Neural cell (in vitro differentiated cells): ENCODE results near the gene SRD5A1. TPM values are rescaled to one million over a fixed set of nuclear protein-coding genes. Genes with fewer than 3 reads are reported as not detected.
A peak's percentile ranks its signal among the peaks of the same experiment; 100 is the strongest.

ENCODE experiments used
- H2AFZ ChIP-seq: fragments of 200-600, 300-800 bp; sonication (generic), shearing (Covaris generic); 2 replicates; pipeline ENCODE4 v1.6.0; 2014; ENCODE audit warnings: low read depth, mild to moderate bottlenecking, antibody characterized with exemption, low read length, moderate library complexity
- H3F3A ChIP-seq: fragments of 200-600 bp; shearing (Covaris generic); 2 replicates; pipeline ENCODE4 v1.6.1; 2016; ENCODE audit warnings: mild to moderate bottlenecking, moderate library complexity, mixed read lengths, antibody characterized with exemption, low read length; ENCODE audit not compliant: insufficient read depth, poor library complexity, severe bottlenecking
- H3K27ac ChIP-seq: fragments of 200-600, 300-800 bp; sonication (generic), shearing (Covaris generic); 2 replicates; pipeline ENCODE4 v1.5.1; 2014; ENCODE audit warnings: mild to moderate bottlenecking, low read length, moderate library complexity
- H3K27me3 ChIP-seq: fragments of 300-800, 200-600 bp; sonication (generic), shearing (Covaris generic); 2 replicates; pipeline ENCODE4 v1.6.0; 2014; ENCODE audit warnings: mild to moderate bottlenecking, low read depth, low read length, moderate library complexity; ENCODE audit not compliant: insufficient read depth
- H3K36me3 ChIP-seq: fragments of 300-800, 200-600 bp; sonication (generic), shearing (Covaris generic); 2 replicates; pipeline ENCODE4 v1.5.1; 2014; ENCODE audit warnings: mild to moderate bottlenecking, antibody characterized with exemption, low read length, moderate library complexity; ENCODE audit not compliant: insufficient read depth
- H3K4me2 ChIP-seq: fragments of 300-800, 200-600 bp; sonication (generic), shearing (Covaris generic); 2 replicates; pipeline ENCODE4 v1.6.0; 2014; ENCODE audit warnings: mild to moderate bottlenecking, low read length
- H3K4me3 ChIP-seq: fragments of 300-800, 200-600 bp; sonication (generic), shearing (Covaris generic); 2 replicates; pipeline ENCODE4 v1.5.1; 2014; ENCODE audit warnings: mild to moderate bottlenecking, low read length, moderate library complexity
- H3K79me2 ChIP-seq: fragments of 200-600 bp; shearing (Covaris generic); replicated peaks from 2 replicates; pipeline ENCODE4 v1.6.0; 2014; ENCODE audit warnings: mild to moderate bottlenecking, low read length, moderate library complexity; ENCODE audit not compliant: insufficient read depth
- H3K9ac ChIP-seq: fragments of 300-800, 200-600 bp; sonication (generic), shearing (Covaris generic); 2 replicates; pipeline ENCODE4 v1.6.1; 2016; ENCODE audit warnings: mild to moderate bottlenecking, low read length, mixed read lengths
- H3K9me2 ChIP-seq: fragments of 200-600 bp; shearing (Covaris generic); 2 replicates; pipeline ENCODE4 v1.6.1; 2016; ENCODE audit warnings: mild to moderate bottlenecking, low read length, mixed read lengths; ENCODE audit not compliant: insufficient read depth
- H3K9me3 ChIP-seq: fragments of 200-600, 300-800 bp; sonication (generic), shearing (Covaris generic); 2 replicates; pipeline ENCODE4 v1.6.1; 2016; ENCODE audit warnings: mild to moderate bottlenecking, mixed run types, low read length, moderate library complexity, mixed read lengths
- H4K20me1 ChIP-seq: fragments of 200-600 bp; shearing (Covaris generic); 2 replicates; pipeline ENCODE4 v1.6.1; 2016; ENCODE audit warnings: mild to moderate bottlenecking, mixed run types; ENCODE audit not compliant: insufficient read depth
- CTCF ChIP-seq: fragments of 450-650 bp; IDR thresholded peaks from 2 replicates; pipeline ENCODE4 v1.5.1; 2014; ENCODE audit warnings: antibody characterized with exemption, mild to moderate bottlenecking, moderate library complexity; ENCODE audit not compliant: poor library complexity, severe bottlenecking
- EP300 ChIP-seq: fragments of 450-650 bp; conservative IDR thresholded peaks from 2 replicates; pipeline ENCODE4 v1.6.1; 2014; ENCODE audit warnings: antibody characterized with exemption, mild to moderate bottlenecking, moderate library complexity; ENCODE audit not compliant: poor library complexity, severe bottlenecking
- EZH2 ChIP-seq: fragments of 200-600, 300-800 bp; shearing (Covaris generic), sonication (generic); IDR thresholded peaks from 2 replicates; pipeline ENCODE4 v1.6.1; 2014; ENCODE audit warnings: antibody characterized with exemption, low read length, borderline replicate concordance, mild to moderate bottlenecking; ENCODE audit not compliant: insufficient read depth, poor library complexity, severe bottlenecking
- MXI1 ChIP-seq: fragments of 450-650 bp; conservative IDR thresholded peaks from 2 replicates; pipeline ENCODE4 v1.6.1; 2014; ENCODE audit warnings: antibody characterized with exemption, mild to moderate bottlenecking; ENCODE audit not compliant: poor library complexity, severe bottlenecking
- POLR2AphosphoS5 ChIP-seq: IDR thresholded peaks from 2 replicates; pipeline ENCODE4 v1.6.1; 2012
- RAD21 ChIP-seq: fragments of 450-650 bp; conservative IDR thresholded peaks from 2 replicates; pipeline ENCODE4 v1.6.1; 2014; ENCODE audit warnings: antibody characterized with exemption, mild to moderate bottlenecking, moderate library complexity
- REST ChIP-seq: IDR thresholded peaks from 2 replicates; pipeline ENCODE4 v1.6.1; 2012; ENCODE audit warnings: borderline replicate concordance
- SMC3 ChIP-seq: fragments of 450-650 bp; conservative IDR thresholded peaks from 2 replicates; pipeline ENCODE4 v1.6.1; 2014; ENCODE audit warnings: antibody characterized with exemption, mild to moderate bottlenecking, moderate library complexity; ENCODE audit not compliant: poor library complexity
- TAF1 ChIP-seq: IDR thresholded peaks from 2 replicates; pipeline ENCODE4 v1.6.1; 2012; ENCODE audit warnings: low read depth
- polyA plus RNA-seq: library from polyadenylated mRNA; depleted of rRNA; stranded (reverse); fragments of >200 nt; gene quantifications from 2 replicates; pipeline ENCODE4 v1.2.3, GENCODE V29; 2014

The SRD5A1 gene
- polyA plus RNA-seq, 1 donor from 2014 or later, result 122 TPM

- H4K20me1 ChIP-seq, result no peaks in the 10 kb centered on the region
- H2AFZ ChIP-seq, result no peak overlapping the region
Measured at GRCh38 chr5:6700685-6701355, 67.6 kb downstream of the SRD5A1 start.

GRCh38 chr5:6701491-6701890, 68.3 kb downstream of the SRD5A1 start:
- Histone ChIP-seq H3K79me2 (no peaks in the 10 kb centered on the region), H3K9me2 (no peaks in the 10 kb centered on the region), H3F3A (no peaks in the 10 kb centered on the region), H3K27me3 (no peaks in the 10 kb centered on the region), H3K4me3 (no peak overlapping the region), H3K4me2 (no peak overlapping the region), H3K9me3 (no peaks in the 10 kb centered on the region), H4K20me1 (no peaks in the 10 kb centered on the region), H3K27ac (peak overlapping the region; percentile 3), H3K36me3 (no peaks in the 10 kb centered on the region), H3K9ac (no peak overlapping the region), H2AFZ (no peak overlapping the region)
- no peak for TF ChIP-seq EZH2
- TF ChIP-seq CTCF, result no peak
- TF ChIP-seq SMC3, result no peak
- TF ChIP-seq REST, result no peak
- no peak for TF ChIP-seq MXI1
- no peak for TF ChIP-seq TAF1
- no peak for TF ChIP-seq EP300
- no peak for TF ChIP-seq RAD21
- TF ChIP-seq POLR2AphosphoS5, result no peak

More at GRCh38 chr5:6700685-6701355, 67.6 kb downstream of the SRD5A1 start:
- Histone ChIP-seq H3K9me2 (no peaks in the 10 kb centered on the region), H3K9me3 (no peaks in the 10 kb centered on the region), H3K27ac (no peak overlapping the region), H3K27me3 (no peaks in the 10 kb centered on the region), H3K79me2 (no peaks in the 10 kb centered on the region), H3F3A (no peaks in the 10 kb centered on the region), H3K9ac (no peak overlapping the region), H3K36me3 (no peaks in the 10 kb centered on the region), H3K4me2 (no peak overlapping the region), H3K4me3 (no peak overlapping the region)
- TF ChIP-seq SMC3 (no peak), POLR2AphosphoS5 (no peak), MXI1 (no peak)
